Measurements from ENCODE around the gene VWA8. TPM values are rescaled to one million over a fixed set of nuclear protein-coding genes. Genes with fewer than 3 reads are reported as not detected.

VWA8 gene
- polyA plus RNA-seq, 1 of the 3 experiments (the other 2 are of a cell fraction), result 5.5 TPM

GRCh38 chr13:41666644-41667043 lies 294.3 kb downstream of the VWA8 start:
- H3K27ac ChIP-seq (ENCODE audit: low read depth in 2 of 2, low read length in 1 of 2), result no peak overlapping the region
- DNase-seq, result no peak
- ChIA-PET CTCF (interaction anchor here (0.7 to 9.4 kb wide), 8 partner anchors 9 to 453 kb away, joined by 3 to 92 read pairs (median 6); no protein-coding TSS in a partner anchor), POLR2A (no interaction called here)
- no peak overlapping the region for H3K4me3 ChIP-seq (ENCODE audit: low read depth in 2 of 2, low read length in 1 of 2)
- no peaks in the 10 kb centered on the region for H3K27me3 ChIP-seq (ENCODE audit: insufficient read depth)
- H3F3A ChIP-seq (replicated peaks; ENCODE audit: insufficient read depth), result no peaks in the 10 kb centered on the region
- no peak overlapping the region for H3K4me2 ChIP-seq
- H3K36me3 ChIP-seq (replicated peaks in 1 of 2; ENCODE audit: control insufficient read depth in 1 of 2, insufficient read depth in 2 of 2, low read length in 1 of 2), result peaks cover 4% of the 10 kb centered on the region in 2 experiments
- no peaks in the 10 kb centered on the region for H3K9me3 ChIP-seq
- peaks cover 0 to 3% of the 10 kb centered on the region in 2 experiments; a peak in 2 of 4 replicates for H3K4me1 ChIP-seq (ENCODE audit: control insufficient read depth in 1 of 2, insufficient read depth in 2 of 2, low read depth in 1 of 2, low read length in 1 of 2)
- H3K9ac ChIP-seq, result no peak overlapping the region
- no peak for TF ChIP-seq GATA2 (CRISPR knock-in tag; IDR thresholded peaks at IDR 0.05)
- no peak for TF ChIP-seq YY1 (IDR thresholded peaks at IDR 0.05; ENCODE audit: low read depth)
- no peak for TF ChIP-seq TEAD4 (IDR thresholded peaks at IDR 0.05; ENCODE audit: borderline replicate concordance, insufficient read depth)
- H3K79me2 ChIP-seq (ENCODE audit: insufficient read depth), result no peaks in the 10 kb centered on the region
- no peaks in the 10 kb centered on the region for H3K9me2 ChIP-seq
- 98% methylated on average over 4 of the region's 4 CpGs for WGBS (ENCODE audit: low lambda C conversion rate)
- H2AFZ ChIP-seq (ENCODE audit: low read depth), result no peak overlapping the region
- H4K20me1 ChIP-seq (ENCODE audit: insufficient read depth), result no peaks in the 10 kb centered on the region

DNA sequence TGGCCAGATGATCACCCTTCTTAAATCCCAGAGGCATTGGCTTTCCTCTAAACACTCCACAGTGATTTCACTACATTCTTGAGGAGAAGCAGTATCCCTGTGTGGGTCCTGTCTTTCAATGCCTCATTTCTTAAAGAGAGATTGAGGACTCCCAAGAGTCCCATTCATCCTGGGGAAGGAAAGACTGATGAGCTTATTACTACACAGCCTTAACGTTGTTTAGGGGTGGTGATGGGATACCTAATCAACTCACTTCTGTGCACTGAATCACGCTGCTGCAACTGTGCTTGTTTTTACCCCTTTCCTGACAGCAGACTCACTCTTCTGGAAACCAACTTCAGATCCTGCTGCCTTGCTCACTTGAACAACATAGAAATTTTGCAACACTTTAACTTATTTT lies 300.5 kb downstream of the VWA8 start:
- no peak overlapping the region for H3K4me3 ChIP-seq (ENCODE audit: low read depth in 2 of 2, low read length in 1 of 2)

More for the DNA sequence above, 300.5 kb downstream of the VWA8 start:
- Histone ChIP-seq H3K79me2 (ENCODE audit: insufficient read depth) (no peaks in the 10 kb centered on the region), H3K27ac (ENCODE audit: low read depth in 2 of 2, low read length in 1 of 2) (no peak overlapping the region), H3K36me3 (replicated peaks in 1 of 2; ENCODE audit: control insufficient read depth in 1 of 2, insufficient read depth in 2 of 2, low read length in 1 of 2) (no peaks in the 10 kb centered on the region), H3F3A (replicated peaks; ENCODE audit: insufficient read depth) (no peaks in the 10 kb centered on the region), H4K20me1 (ENCODE audit: insufficient read depth) (no peaks in the 10 kb centered on the region), H3K9me3 (no peaks in the 10 kb centered on the region), H3K9ac (no peak overlapping the region), H3K4me2 (no peak overlapping the region), H3K27me3 (ENCODE audit: insufficient read depth) (no peaks in the 10 kb centered on the region), H3K9me2 (no peaks in the 10 kb centered on the region), H2AFZ (ENCODE audit: low read depth) (no peak overlapping the region), H3K4me1 (ENCODE audit: control insufficient read depth in 1 of 2, insufficient read depth in 2 of 2, low read depth in 1 of 2, low read length in 1 of 2) (no peaks in the 10 kb centered on the region)
- POLR2A ChIA-PET, result no interaction called here
- TF ChIP-seq, protein P1, sequence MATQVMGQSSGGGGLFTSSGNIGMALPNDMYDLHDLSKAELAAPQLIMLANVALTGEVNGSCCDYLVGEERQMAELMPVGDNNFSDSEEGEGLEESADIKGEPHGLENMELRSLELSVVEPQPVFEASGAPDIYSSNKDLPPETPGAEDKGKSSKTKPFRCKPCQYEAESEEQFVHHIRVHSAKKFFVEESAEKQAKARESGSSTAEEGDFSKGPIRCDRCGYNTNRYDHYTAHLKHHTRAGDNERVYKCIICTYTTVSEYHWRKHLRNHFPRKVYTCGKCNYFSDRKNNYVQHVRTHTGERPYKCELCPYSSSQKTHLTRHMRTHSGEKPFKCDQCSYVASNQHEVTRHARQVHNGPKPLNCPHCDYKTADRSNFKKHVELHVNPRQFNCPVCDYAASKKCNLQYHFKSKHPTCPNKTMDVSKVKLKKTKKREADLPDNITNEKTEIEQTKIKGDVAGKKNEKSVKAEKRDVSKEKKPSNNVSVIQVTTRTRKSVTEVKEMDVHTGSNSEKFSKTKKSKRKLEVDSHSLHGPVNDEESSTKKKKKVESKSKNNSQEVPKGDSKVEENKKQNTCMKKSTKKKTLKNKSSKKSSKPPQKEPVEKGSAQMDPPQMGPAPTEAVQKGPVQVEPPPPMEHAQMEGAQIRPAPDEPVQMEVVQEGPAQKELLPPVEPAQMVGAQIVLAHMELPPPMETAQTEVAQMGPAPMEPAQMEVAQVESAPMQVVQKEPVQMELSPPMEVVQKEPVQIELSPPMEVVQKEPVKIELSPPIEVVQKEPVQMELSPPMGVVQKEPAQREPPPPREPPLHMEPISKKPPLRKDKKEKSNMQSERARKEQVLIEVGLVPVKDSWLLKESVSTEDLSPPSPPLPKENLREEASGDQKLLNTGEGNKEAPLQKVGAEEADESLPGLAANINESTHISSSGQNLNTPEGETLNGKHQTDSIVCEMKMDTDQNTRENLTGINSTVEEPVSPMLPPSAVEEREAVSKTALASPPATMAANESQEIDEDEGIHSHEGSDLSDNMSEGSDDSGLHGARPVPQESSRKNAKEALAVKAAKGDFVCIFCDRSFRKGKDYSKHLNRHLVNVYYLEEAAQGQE (IDR thresholded peaks at IDR 0.05; ENCODE audit: low read depth, low read length), result no peak
- CTCF ChIA-PET, result interaction anchor here (1.0 to 9.4 kb wide), 3 partner anchors 10 to 451 kb away, joined by 3 to 67 read pairs (median 3); no protein-coding TSS in a partner anchor
- WGBS (ENCODE audit: low lambda C conversion rate), result 96% methylated on average over 2 of the region's 2 CpGs
- no peak for DNase-seq
